Measurements from ENCODE around the gene SYCP3.

DNA sequence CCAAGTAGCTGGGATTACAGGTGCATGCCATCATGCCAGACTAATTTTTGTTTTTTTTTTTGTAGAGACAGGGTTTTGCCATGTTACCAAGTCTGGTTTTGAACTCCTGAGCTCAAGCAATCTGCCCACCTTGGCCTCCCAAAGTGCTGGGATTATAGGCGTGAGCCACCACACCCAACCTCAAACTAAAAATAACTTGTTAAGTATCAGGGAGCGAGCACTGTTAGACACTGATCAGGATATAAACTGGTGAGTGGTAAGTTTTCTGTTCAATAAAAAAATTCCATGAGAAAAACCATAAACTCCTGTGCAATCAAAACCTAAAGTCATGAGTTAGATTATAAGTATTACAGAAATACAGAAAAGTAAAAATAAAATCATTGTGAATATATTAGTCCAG is 44.6 kb upstream of the SYCP3 start:
- TF ChIP-seq, protein P1, sequence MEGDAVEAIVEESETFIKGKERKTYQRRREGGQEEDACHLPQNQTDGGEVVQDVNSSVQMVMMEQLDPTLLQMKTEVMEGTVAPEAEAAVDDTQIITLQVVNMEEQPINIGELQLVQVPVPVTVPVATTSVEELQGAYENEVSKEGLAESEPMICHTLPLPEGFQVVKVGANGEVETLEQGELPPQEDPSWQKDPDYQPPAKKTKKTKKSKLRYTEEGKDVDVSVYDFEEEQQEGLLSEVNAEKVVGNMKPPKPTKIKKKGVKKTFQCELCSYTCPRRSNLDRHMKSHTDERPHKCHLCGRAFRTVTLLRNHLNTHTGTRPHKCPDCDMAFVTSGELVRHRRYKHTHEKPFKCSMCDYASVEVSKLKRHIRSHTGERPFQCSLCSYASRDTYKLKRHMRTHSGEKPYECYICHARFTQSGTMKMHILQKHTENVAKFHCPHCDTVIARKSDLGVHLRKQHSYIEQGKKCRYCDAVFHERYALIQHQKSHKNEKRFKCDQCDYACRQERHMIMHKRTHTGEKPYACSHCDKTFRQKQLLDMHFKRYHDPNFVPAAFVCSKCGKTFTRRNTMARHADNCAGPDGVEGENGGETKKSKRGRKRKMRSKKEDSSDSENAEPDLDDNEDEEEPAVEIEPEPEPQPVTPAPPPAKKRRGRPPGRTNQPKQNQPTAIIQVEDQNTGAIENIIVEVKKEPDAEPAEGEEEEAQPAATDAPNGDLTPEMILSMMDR (IDR thresholded peaks at IDR 0.05) = no peak
- TF ChIP-seq POLR2A (IDR thresholded peaks at IDR 0.05) (no peak), POLR2AphosphoS5 (IDR thresholded peaks at IDR 0.05) (no peak)
